ENCODE data around the gene THSD7B. TPM values are rescaled to one million over a fixed set of nuclear protein-coding genes. Genes with fewer than 3 reads are reported as not detected.

The THSD7B gene
- total and polyA plus RNA-seq, 2 experiments from 2014 or later, result 0.11 TPM; not detected in 1

- H3K9me3 ChIP-seq (ENCODE audit: low read depth), result no peaks in the 10 kb centered on the region
- DNase-seq, result no peak
- no peaks in the 10 kb centered on the region for H3K36me3 ChIP-seq (ENCODE audit: low read depth)
- H3K27ac ChIP-seq, result no peak overlapping the region
- TF ChIP-seq EZH2 (IDR thresholded peaks at IDR 0.05; ENCODE audit: insufficient read depth, poor library complexity, severe bottlenecking) (no peak), EZH2phosphoT487 (IDR thresholded peaks at IDR 0.05; ENCODE audit: insufficient read depth, low read depth) (no peak)
- H3K4me2 ChIP-seq (ENCODE audit: unreplicated experiment), result no peak overlapping the region
- no peaks in the 10 kb centered on the region for H3F3A ChIP-seq (ENCODE audit: insufficient read depth)
- WGBS, 2 experiments (ENCODE audit: low coverage in 1 of 2, low lambda C conversion rate in 2 of 2, missing lambda C conversion rate in 2 of 2), result 24 to 27% methylated on average over 2 of the region's 2 CpGs
- no peaks in the 10 kb centered on the region for H3K4me1 ChIP-seq (ENCODE audit: insufficient read depth)
- H3K27me3 ChIP-seq (replicated peaks; ENCODE audit: insufficient read depth), result no peaks in the 10 kb centered on the region
- H3K9me2 ChIP-seq (ENCODE audit: insufficient read depth), result no peaks in the 10 kb centered on the region
- no peaks in the 10 kb centered on the region for H4K20me1 ChIP-seq (ENCODE audit: insufficient read depth)
- no peaks in the 10 kb centered on the region for H3K79me2 ChIP-seq (ENCODE audit: insufficient read depth)
- no peak overlapping the region for H3K4me3 ChIP-seq
- no peak overlapping the region for H2AFZ ChIP-seq
- no peak overlapping the region for H3K9ac ChIP-seq
- in situ Hi-C loops (cut with MboI), result no loop called here
Observed at GRCh38 chr2:137507237-137507636, 741.9 kb downstream of the THSD7B start.

GRCh38 chr2:137508739-137509384 lies 743.5 kb downstream of the THSD7B start:
- no peak overlapping the region for H3K4me3 ChIP-seq
- 0 to 4% methylated on average over 5 of the region's 5 CpGs for WGBS, 2 experiments (ENCODE audit: low coverage in 1 of 2, low lambda C conversion rate in 2 of 2, missing lambda C conversion rate in 2 of 2)
- H3K79me2 ChIP-seq (ENCODE audit: insufficient read depth), result no peaks in the 10 kb centered on the region
- H3K9ac ChIP-seq, result no peak overlapping the region
- DNase-seq, result no peak
- no peaks in the 10 kb centered on the region for H4K20me1 ChIP-seq (ENCODE audit: insufficient read depth)
- no peaks in the 10 kb centered on the region for H3K4me1 ChIP-seq (ENCODE audit: insufficient read depth)
- no peaks in the 10 kb centered on the region for H3K9me2 ChIP-seq (ENCODE audit: insufficient read depth)
- H3K9me3 ChIP-seq (ENCODE audit: low read depth), result no peaks in the 10 kb centered on the region
- H3K36me3 ChIP-seq (ENCODE audit: low read depth), result no peaks in the 10 kb centered on the region
- in situ Hi-C loops (cut with MboI), result no loop called here
- no peak overlapping the region for H3K27ac ChIP-seq
- H3K27me3 ChIP-seq (replicated peaks; ENCODE audit: insufficient read depth), result no peaks in the 10 kb centered on the region
- no peak overlapping the region for H3K4me2 ChIP-seq (ENCODE audit: unreplicated experiment)
- no peaks in the 10 kb centered on the region for H3F3A ChIP-seq (ENCODE audit: insufficient read depth)
- H2AFZ ChIP-seq, result no peak overlapping the region
- TF ChIP-seq EZH2phosphoT487 (IDR thresholded peaks at IDR 0.05; ENCODE audit: insufficient read depth, low read depth) (no peak), EZH2 (IDR thresholded peaks at IDR 0.05; ENCODE audit: insufficient read depth, poor library complexity, severe bottlenecking) (no peak)

DNA sequence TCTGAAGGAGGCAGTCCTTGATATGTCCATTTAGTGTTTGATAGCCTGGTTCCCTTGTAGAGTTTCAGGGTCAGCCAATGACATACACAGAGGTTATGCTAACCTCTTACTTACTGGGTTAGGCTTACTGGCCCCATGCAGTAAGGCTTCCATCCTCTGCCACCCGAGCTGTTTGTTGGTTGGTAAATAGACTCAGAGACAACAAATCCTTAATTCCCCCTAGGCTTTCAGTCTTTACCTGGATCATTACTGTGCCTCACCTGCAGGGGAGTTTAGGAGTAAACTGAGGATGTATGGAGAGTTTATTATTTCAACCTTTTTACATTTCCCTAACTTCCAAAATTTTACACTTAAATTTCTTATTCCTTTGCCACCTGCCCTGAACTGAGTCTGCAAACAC lies 746.2 kb downstream of the THSD7B start:
- 0% methylated on average over 1 of the region's 1 CpG for WGBS, 2 experiments (ENCODE audit: low coverage in 1 of 2, low lambda C conversion rate in 2 of 2, missing lambda C conversion rate in 2 of 2)
- no peak overlapping the region for H2AFZ ChIP-seq

DNA sequence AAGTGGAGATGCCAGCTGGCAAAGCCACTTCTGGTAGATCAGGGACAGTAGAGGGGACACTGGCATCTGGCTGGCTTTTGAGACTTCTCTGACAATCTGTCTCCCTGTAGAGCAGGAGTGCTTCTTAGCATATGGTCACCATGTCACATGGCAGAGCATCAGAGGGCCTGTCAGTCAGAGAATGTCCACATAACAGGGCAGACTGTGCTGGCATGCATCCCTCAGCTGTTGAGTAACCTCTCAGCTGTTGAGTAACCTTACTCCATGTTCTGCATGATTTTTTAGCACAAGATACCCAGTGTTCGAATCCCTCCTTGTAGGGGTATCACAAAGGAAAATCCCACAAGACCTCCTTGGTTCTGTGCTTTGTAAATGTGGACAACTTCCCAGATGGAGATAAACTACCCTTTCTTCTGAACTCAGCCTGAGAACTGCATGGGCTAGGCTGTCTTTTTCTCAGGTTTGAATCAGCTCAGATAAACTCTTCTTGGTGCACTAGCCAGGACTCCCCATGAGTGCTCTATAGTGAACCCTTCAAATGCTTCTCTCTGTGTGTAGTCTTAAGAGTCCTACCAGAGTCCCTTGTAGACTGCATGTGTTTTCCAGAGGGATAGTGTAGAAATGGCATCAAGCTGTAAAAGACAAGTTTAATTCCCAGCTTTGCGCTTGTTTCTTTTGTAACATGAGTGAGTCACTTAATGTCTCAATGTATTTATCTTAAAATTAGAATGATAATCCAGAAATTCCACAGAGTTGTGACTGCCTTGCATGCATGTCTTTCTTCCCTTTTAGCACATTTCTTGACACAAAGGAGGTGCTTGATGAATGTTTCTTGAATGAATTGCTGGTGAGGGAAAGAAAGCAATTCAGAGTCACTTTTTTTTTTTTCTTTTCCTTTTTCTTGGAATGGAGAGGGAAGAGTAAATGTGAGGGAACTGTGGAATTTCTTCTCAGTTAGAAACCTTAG lies 756.6 kb downstream of the THSD7B start:
- Histone ChIP-seq H3K27ac (no peak overlapping the region), H3K4me3 (no peak overlapping the region), H3F3A (ENCODE audit: insufficient read depth) (no peaks in the 10 kb centered on the region), H3K9me3 (ENCODE audit: low read depth) (no peaks in the 10 kb centered on the region), H3K4me2 (ENCODE audit: unreplicated experiment) (no peak overlapping the region), H4K20me1 (ENCODE audit: insufficient read depth) (no peaks in the 10 kb centered on the region), H3K9ac (no peak overlapping the region), H3K36me3 (ENCODE audit: low read depth) (no peaks in the 10 kb centered on the region), H3K27me3 (replicated peaks; ENCODE audit: insufficient read depth) (no peaks in the 10 kb centered on the region), H2AFZ (no peak overlapping the region), H3K79me2 (ENCODE audit: insufficient read depth) (no peaks in the 10 kb centered on the region), H3K9me2 (ENCODE audit: insufficient read depth) (no peaks in the 10 kb centered on the region), H3K4me1 (ENCODE audit: insufficient read depth) (no peaks in the 10 kb centered on the region)
- DNase-seq, result no peak
- in situ Hi-C loops (cut with MboI), result no loop called here
- WGBS, 2 experiments (ENCODE audit: low coverage in 1 of 2, low lambda C conversion rate in 2 of 2, missing lambda C conversion rate in 2 of 2), result 2 to 6% methylated on average over 2 of the region's 2 CpGs
- TF ChIP-seq EZH2 (IDR thresholded peaks at IDR 0.05; ENCODE audit: insufficient read depth, poor library complexity, severe bottlenecking) (no peak), EZH2phosphoT487 (IDR thresholded peaks at IDR 0.05; ENCODE audit: insufficient read depth, low read depth) (no peak)

More for the DNA sequence above, 746.2 kb downstream of the THSD7B start:
- TF ChIP-seq EZH2phosphoT487 (IDR thresholded peaks at IDR 0.05; ENCODE audit: insufficient read depth, low read depth) (no peak), EZH2 (IDR thresholded peaks at IDR 0.05; ENCODE audit: insufficient read depth, poor library complexity, severe bottlenecking) (no peak)
- Histone ChIP-seq H3K79me2 (ENCODE audit: insufficient read depth) (no peaks in the 10 kb centered on the region), H3K9me3 (ENCODE audit: low read depth) (no peaks in the 10 kb centered on the region), H3K27ac (no peak overlapping the region), H3F3A (ENCODE audit: insufficient read depth) (no peaks in the 10 kb centered on the region), H3K9me2 (ENCODE audit: insufficient read depth) (no peaks in the 10 kb centered on the region), H3K4me3 (no peak overlapping the region), H3K4me1 (ENCODE audit: insufficient read depth) (no peaks in the 10 kb centered on the region), H3K36me3 (ENCODE audit: low read depth) (no peaks in the 10 kb centered on the region), H3K27me3 (replicated peaks; ENCODE audit: insufficient read depth) (no peaks in the 10 kb centered on the region), H3K9ac (no peak overlapping the region), H4K20me1 (ENCODE audit: insufficient read depth) (no peaks in the 10 kb centered on the region), H3K4me2 (ENCODE audit: unreplicated experiment) (no peak overlapping the region)
- no peak for DNase-seq
- in situ Hi-C loops (cut with MboI), result no loop called here
